MM.1S (cell line): ENCODE measurements around the gene MRTFA.

Experiments
- DNase-seq: peaks from one replicate; pipeline ENCODE4 v3.0.0-alpha.2; 2015
- H2AFZ ChIP-seq: fragments of 300-600 bp; sonication (generic); 2 replicates; pipeline ENCODE4 v1.6.0; 2016; ENCODE audit warnings: antibody characterized with exemption, low read length
- H3F3A ChIP-seq: fragments of 300-600 bp; sonication (generic); 2 replicates; pipeline ENCODE4 v1.6.1; 2016; ENCODE audit warnings: mild to moderate bottlenecking, antibody characterized with exemption, low read length, moderate library complexity, mixed read lengths; ENCODE audit not compliant: insufficient read depth
- H3K27ac ChIP-seq: fragments of 300-600 bp; sonication (generic); 2 replicates; pipeline ENCODE4 v1.5.1; 2016; ENCODE audit warnings: mild to moderate bottlenecking, low read length
- H3K27me3 ChIP-seq: fragments of 300-600 bp; sonication (generic); replicated peaks from 2 replicates; pipeline ENCODE4 v1.6.0; 2016; ENCODE audit warnings: low read length; ENCODE audit not compliant: insufficient read depth
- H3K36me3 ChIP-seq: fragments of 300-600 bp; sonication (generic); replicated peaks from 2 replicates; pipeline ENCODE4 v1.6.1; 2016; ENCODE audit warnings: mild to moderate bottlenecking, low read length, mixed read lengths; ENCODE audit not compliant: insufficient read depth
- H3K4me1 ChIP-seq: fragments of 300-600 bp; sonication (generic); 2 replicates; pipeline ENCODE4 v1.6.1; 2016; ENCODE audit warnings: low read length, mixed read lengths
- H3K4me2 ChIP-seq: fragments of 300-600 bp; sonication (generic); 2 replicates; pipeline ENCODE4 v1.6.0; 2016; ENCODE audit warnings: low read depth, low read length
- H3K4me3 ChIP-seq: fragments of 300-600 bp; sonication (generic); 2 replicates; pipeline ENCODE4 v1.5.1; 2016; ENCODE audit warnings: low read length, mixed read lengths
- H3K79me2 ChIP-seq: fragments of 300-600 bp; sonication (generic); 2 replicates; pipeline ENCODE4 v1.6.1; 2016; ENCODE audit warnings: mixed run types, low read length, mixed read lengths
- H3K9ac ChIP-seq: fragments of 300-600 bp; sonication (generic); 2 replicates; pipeline ENCODE4 v1.6.1; 2016; ENCODE audit warnings: low read length, mixed read lengths
- H3K9me2 ChIP-seq: fragments of 300-600 bp; sonication (generic); replicated peaks from 2 replicates; pipeline ENCODE4 v1.6.1; 2016; ENCODE audit warnings: mild to moderate bottlenecking, low read length, mixed read lengths; ENCODE audit not compliant: insufficient read depth
- H3K9me3 ChIP-seq: fragments of 300-600 bp; sonication (generic); replicated peaks from 2 replicates; pipeline ENCODE4 v1.6.1; 2016; ENCODE audit warnings: mild to moderate bottlenecking, low read length, mixed read lengths; ENCODE audit not compliant: insufficient read depth
- H4K20me1 ChIP-seq: fragments of 300-600 bp; sonication (generic); 2 replicates; pipeline ENCODE4 v1.6.1; 2016; ENCODE audit warnings: mild to moderate bottlenecking, low read length, moderate library complexity, mixed read lengths; ENCODE audit not compliant: insufficient read depth
- CTCF ChIP-seq: fragments of 300-600 bp; sonication (generic); IDR thresholded peaks from 2 replicates; pipeline ENCODE4 v1.5.1; 2016; ENCODE audit warnings: antibody characterized with exemption, low read length, mixed read lengths
- EZH2 ChIP-seq: fragments of 300-600 bp; sonication (generic); optimal IDR thresholded peaks from 2 replicates; pipeline ENCODE3; 2017; ENCODE audit warnings: low read depth, mild to moderate bottlenecking, antibody characterized with exemption, low read length, mixed read lengths
- EZH2phosphoT487 ChIP-seq: fragments of 300-600 bp; sonication (generic); IDR thresholded peaks from 2 replicates; pipeline ENCODE4 v1.6.1; 2018; ENCODE audit warnings: antibody characterized with exemption, low read length

Gene MRTFA

GRCh38 chr22:40468616-40469015, 167.9 kb downstream of the MRTFA start:
- no peak overlapping the region for H3K27ac ChIP-seq
- H3K4me2 ChIP-seq = no peak overlapping the region
- H3K9ac ChIP-seq = no peak overlapping the region
- no peak for DNase-seq
- H3K4me3 ChIP-seq = no peak overlapping the region
- no peaks in the 10 kb centered on the region for H3K27me3 ChIP-seq
- H2AFZ ChIP-seq = no peak overlapping the region
- no peaks in the 10 kb centered on the region for H4K20me1 ChIP-seq
- no peaks in the 10 kb centered on the region for H3K9me3 ChIP-seq
- TF ChIP-seq CTCF = no peak
- TF ChIP-seq EZH2phosphoT487 = no peak
- TF ChIP-seq EZH2 = no peak
- no peaks in the 10 kb centered on the region for H3F3A ChIP-seq
- no peaks in the 10 kb centered on the region for H3K36me3 ChIP-seq
- H3K9me2 ChIP-seq = no peaks in the 10 kb centered on the region
- H3K79me2 ChIP-seq = no peaks in the 10 kb centered on the region; the same call in 1 of the 2 replicates
- H3K4me1 ChIP-seq = peaks cover 3% of the 10 kb centered on the region; the same call in 1 of the 2 replicates

GRCh38 chr22:40466976-40467375, 169.5 kb downstream of the MRTFA start:
- Histone ChIP-seq H3K4me2 (no peak overlapping the region), H3K9me3 (no peaks in the 10 kb centered on the region), H3K36me3 (no peaks in the 10 kb centered on the region), H3F3A (no peaks in the 10 kb centered on the region), H4K20me1 (no peaks in the 10 kb centered on the region), H3K4me3 (no peak overlapping the region), H3K27me3 (no peaks in the 10 kb centered on the region), H3K27ac (no peak overlapping the region), H3K4me1 (peaks cover 3% of the 10 kb centered on the region; the same call in 1 of the 2 replicates), H3K9me2 (no peaks in the 10 kb centered on the region), H3K9ac (no peak overlapping the region), H3K79me2 (no peaks in the 10 kb centered on the region; the same call in 1 of the 2 replicates), H2AFZ (no peak overlapping the region)
- no peak for TF ChIP-seq CTCF
- TF ChIP-seq EZH2 = no peak
- DNase-seq = no peak

GRCh38 chr22:40463683-40464082, 172.8 kb downstream of the MRTFA start:
- no peak overlapping the region for H3K4me2 ChIP-seq
- H2AFZ ChIP-seq = no peak overlapping the region
- H3K79me2 ChIP-seq = no peaks in the 10 kb centered on the region; the same call in 1 of the 2 replicates
- H3F3A ChIP-seq = no peaks in the 10 kb centered on the region
- TF ChIP-seq CTCF (no peak), EZH2 (no peak), EZH2phosphoT487 (no peak)
- no peaks in the 10 kb centered on the region for H4K20me1 ChIP-seq
- H3K27me3 ChIP-seq = no peaks in the 10 kb centered on the region
- H3K9me3 ChIP-seq = no peaks in the 10 kb centered on the region
- no peaks in the 10 kb centered on the region for H3K36me3 ChIP-seq
- DNase-seq = no peak
- H3K9ac ChIP-seq = no peak overlapping the region
- H3K4me1 ChIP-seq = no peaks in the 10 kb centered on the region
- H3K4me3 ChIP-seq = no peak overlapping the region
- no peak overlapping the region for H3K27ac ChIP-seq
- no peaks in the 10 kb centered on the region for H3K9me2 ChIP-seq
